ENCODE measurements around the gene PIAS2.
A peak's percentile ranks its signal among the peaks of the same experiment; 100 is the strongest.
"Not testable (repeated sequence)": the region's sequence is repeated elsewhere in the genome, so short reads cannot be mapped to it uniquely, and the experiment has no call there.

PIAS2 gene

DNA sequence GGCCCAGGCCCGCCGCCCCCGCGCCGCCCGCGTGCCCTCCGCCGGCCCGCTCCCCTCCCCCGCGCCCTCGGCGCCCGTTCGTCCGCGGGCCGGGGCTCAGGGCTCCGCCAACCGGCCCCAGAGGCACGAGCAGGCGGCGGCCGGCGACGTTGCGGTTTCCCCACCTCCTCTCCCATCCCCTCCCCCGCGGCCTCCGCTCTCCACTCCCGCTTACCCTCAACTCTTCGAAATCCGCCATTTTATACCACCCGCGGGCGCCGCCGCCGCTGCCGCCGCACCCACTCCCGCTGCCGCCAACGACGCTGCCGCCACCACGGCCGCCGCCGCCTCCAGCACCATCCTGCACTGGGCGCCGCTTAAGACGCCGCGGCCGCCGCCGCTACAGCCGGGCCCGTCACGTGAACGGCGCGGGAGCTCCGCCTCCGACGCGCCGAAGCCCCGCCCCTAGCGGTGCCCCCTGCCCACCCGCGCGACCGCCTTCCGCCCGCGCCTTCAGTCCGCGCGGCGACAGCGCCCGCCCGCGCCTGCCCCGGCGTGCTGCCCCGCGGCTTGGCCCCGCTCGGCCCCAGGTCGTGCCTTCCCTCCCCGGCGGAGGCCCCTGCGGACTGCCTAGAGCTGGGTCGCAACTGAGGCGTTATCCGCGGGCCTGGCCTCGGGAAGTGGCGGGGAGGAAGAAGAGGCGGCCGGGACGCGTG lies at the start of gene PIAS2, which contains the start of gene KATNAL2:
Gene PIAS2 (minus strand): TSS at position 400 of the 695 bp plus-strand sequence. CDS start 162 bp downstream, at position 238.
Gene KATNAL2 (plus strand): TSS at position 495 of the 695 bp plus-strand sequence. CDS start 29,271 bp downstream, outside the sequence.
- DNase-seq (ENCODE audit: low spot score) = peak; percentile 61

DNA sequence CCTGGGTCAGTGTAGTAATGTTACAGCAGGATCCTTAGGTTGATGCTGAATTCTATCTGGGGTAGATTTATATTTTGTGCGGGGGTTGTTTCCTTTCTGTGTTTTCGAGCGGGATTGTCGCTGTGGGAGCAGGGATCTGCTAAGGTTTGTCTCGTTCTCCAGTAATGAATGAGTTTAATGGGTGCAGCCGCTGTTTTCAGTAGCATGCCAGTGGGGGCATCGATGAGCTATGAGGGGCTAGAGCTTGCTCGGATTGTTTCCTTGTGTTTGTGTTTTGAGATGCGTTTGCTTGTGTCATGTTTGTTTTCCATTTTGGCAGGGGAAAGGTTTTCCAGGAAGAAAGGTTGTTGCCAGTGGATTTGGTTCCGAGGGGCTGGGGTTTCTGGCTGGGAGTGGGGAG lies 49.0 kb upstream of the PIAS2 start:
- DNase-seq (ENCODE audit: low spot score) = not testable (repeated sequence)

DNA sequence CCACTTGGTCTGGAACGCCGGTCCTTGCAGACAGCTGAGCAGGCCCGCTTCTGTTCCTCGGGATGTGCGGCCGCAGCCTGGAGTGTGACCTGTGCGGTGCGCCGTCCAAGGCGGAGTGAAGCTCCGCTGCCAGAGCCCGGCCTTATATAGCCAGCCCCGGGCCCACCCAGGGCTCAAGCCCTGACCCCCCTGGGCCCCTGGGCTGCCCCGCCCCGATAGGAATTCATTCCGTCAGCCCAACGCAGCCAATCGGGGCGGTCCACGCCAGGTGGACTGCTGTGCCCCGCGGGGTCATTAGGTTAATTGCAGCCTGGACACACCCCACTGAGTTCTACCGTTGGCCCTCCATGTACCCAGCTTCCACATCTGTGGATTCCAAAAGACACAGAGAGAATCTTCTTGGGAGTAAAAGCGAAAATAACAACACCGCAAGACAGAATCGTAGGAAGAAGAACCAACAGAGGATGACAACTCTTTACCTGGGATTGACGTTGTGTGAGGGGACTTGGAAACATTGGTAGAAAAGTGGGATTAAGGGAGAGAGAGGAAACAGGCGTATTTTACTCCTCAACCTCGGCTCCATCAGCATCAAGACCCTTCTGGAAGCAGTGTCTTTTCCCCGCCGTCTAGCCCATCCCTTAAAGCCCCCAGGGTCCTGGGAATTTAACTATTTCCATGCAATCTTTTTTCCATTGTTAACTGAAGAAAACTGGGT lies 47.4 kb upstream of the PIAS2 start:
- DNase-seq (ENCODE audit: low spot score) = not testable (repeated sequence)

- DNase-seq (ENCODE audit: low spot score) = not testable (repeated sequence)
These were observed 46.6 kb upstream of the PIAS2 start for GRCh38 chr18:46963656-46964578.

- DNase-seq (ENCODE audit: low spot score) = no peak
These were observed 40.9 kb upstream of the PIAS2 start for GRCh38 chr18:46958209-46958608.

DNA sequence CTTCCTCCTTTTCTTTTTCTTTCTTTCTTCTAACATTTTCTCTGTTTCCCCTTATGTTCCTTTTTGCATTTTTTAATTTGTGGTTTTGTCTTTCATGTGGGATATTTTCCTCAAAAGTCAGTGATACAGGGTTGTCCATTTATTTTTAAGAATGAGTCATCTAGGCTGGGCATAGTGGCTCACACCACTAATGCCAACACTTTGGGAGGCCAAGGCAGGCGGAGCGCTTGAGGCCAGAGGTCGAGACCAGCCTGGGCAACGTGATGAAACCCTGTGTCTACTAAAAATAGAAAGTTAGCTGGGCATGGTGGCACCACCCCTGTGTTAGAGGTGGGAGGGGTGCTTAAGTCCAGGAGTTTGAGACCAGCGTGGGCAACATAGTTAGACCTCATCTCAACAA lies 35.9 kb upstream of the PIAS2 start:
- no peak for DNase-seq (ENCODE audit: low spot score)

- DNase-seq (ENCODE audit: low spot score) = peak; percentile 29
These were observed 32.9 kb upstream of the PIAS2 start for GRCh38 chr18:46950064-46950656.

GRCh38 chr18:46946656-46947282 lies 29.5 kb upstream of the PIAS2 start:
- DNase-seq (ENCODE audit: low spot score) = no peak

GRCh38 chr18:46942646-46943045 lies 25.3 kb upstream of the PIAS2 start:
- no peak for DNase-seq (ENCODE audit: low spot score)

DNA sequence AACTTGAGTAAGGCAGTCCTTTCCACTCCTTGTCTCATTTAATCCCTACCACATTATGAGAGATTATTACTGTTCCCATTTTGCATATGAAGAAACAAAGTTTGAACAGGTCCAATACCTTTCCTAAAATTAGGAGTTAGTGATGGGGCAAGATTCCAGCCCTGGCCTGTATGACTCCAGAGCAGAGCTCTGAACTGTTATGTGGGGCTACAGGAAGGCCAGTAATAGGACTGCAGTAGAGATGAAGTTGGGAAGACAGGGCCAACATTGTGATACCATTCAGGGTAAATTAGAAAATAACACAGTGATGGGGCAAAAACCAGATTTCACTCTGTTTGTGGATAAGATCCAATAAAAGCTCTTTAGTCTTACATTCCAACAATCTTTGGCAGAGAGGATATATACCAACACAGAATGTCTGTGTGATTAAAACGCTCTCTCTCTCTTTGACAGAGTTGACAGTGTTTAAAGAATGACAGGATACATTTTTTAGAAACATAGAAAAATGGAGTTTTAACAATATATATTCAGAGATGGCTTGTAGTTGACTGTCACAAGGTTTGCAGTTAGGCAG lies 22.8 kb upstream of the PIAS2 start:
- no peak for DNase-seq (ENCODE audit: low spot score)

GRCh38 chr18:46939337-46939963 lies 22.1 kb upstream of the PIAS2 start:
- DNase-seq (ENCODE audit: low spot score) = no peak

GRCh38 chr18:46920653-46921052 lies 3.3 kb upstream of the PIAS2 start:
- no peak for DNase-seq (ENCODE audit: low spot score)

- no peak for DNase-seq (ENCODE audit: low spot score)
These were observed 2.8 kb upstream of the PIAS2 start for GRCh38 chr18:46920067-46920466.

- DNase-seq (ENCODE audit: low spot score) = no peak
These were observed 695 bp upstream of the PIAS2 start for GRCh38 chr18:46917803-46918600.

- peak; percentile 25 for DNase-seq (ENCODE audit: low spot score)
These were observed 678 bp downstream of the PIAS2 start for GRCh38 chr18:46916551-46917107.

DNA sequence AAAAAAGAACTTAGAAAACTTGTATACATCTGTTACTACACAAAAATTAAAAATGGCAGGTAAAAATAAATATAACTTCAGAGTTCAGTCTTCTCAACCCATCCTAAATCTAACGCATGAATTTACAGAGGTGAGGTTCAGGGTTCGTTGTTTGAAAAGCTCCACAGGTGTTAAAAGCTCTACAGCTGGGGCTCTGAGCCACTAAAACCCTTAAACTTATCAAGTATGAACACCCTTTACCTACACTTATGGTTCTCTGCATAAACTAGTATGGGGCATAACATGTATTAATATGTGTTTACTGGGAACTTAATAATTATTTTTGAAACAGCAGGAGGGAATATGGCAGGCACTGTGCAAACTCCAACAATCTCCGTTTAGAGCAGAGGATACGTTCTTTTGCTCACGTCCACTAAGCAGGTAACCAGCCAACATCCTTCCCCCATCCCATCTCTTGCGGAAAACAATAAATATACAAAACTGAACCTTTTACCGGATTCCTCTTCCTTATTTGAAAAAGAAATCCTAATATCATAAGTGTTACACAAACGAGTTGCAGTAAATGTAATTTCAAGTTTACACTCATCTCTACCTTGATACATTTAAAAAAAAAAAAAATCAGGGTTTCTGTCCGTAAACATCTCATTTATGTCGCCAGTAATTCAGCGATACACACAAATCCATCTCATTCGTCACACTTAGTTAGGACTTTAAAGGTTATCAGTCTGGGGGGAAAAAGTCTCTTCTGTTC lies 1.3 kb downstream of the PIAS2 start:
- no peak for DNase-seq (ENCODE audit: low spot score)

DNA sequence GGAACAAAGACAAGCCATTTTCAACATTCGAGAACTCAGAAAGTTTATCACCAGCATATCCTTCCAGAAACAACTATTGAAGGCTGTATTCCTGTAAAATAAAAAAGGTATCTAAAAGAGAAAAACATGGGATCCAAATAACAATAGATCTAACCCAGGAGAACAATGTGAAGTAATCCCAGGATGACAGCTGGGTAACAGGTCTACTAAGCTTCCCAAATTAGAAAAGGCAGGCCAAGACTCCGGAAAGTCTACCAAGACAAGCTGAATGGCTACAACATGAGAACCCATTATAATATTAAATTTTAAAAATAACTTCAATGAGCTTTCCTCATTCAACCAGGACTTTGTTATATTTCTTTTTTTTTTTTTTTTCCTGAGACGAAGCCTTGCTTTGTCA lies 6.5 kb downstream of the PIAS2 start:
- no peak for DNase-seq (ENCODE audit: low spot score)

- DNase-seq (ENCODE audit: low spot score) = no peak
These were observed 7.8 kb downstream of the PIAS2 start for GRCh38 chr18:46909497-46909896.

GRCh38 chr18:46903406-46903805 lies 13.9 kb downstream of the PIAS2 start:
- DNase-seq (ENCODE audit: low spot score) = no peak
